OCI-LY3 (cell line): ENCODE data around the gene ACOXL.

Experiments
- H2AFZ ChIP-seq: fragments of 200-600, 300-600 bp; shearing (Covaris generic); 2 replicates; pipeline ENCODE4 v1.6.0; 2014; ENCODE audit warnings: antibody characterized with exemption, low read depth, low read length
- H3K27ac ChIP-seq: fragments of 200-600, 300-600 bp; sonication (generic); 2 replicates; pipeline ENCODE4 v1.5.1; 2014; ENCODE audit warnings: mild to moderate bottlenecking, low read length, moderate library complexity, mixed read lengths
- H3K27me3 ChIP-seq: fragments of 200-600, 300-600 bp; sonication (generic); 2 replicates; pipeline ENCODE4 v1.6.1; 2014; ENCODE audit warnings: low read depth, low read length, mixed read lengths
- H3K36me3 ChIP-seq: fragments of 200-600, 300-600 bp; sonication (generic); replicated peaks from 2 replicates; pipeline ENCODE3; 2014; ENCODE audit warnings: low read depth, low read length, mixed read lengths
- H3K4me1 ChIP-seq: fragments of 300-600, 200-600 bp; sonication (generic); 2 replicates; pipeline ENCODE4 v1.6.1; 2014; ENCODE audit warnings: low read length, mixed read lengths
- H3K4me2 ChIP-seq: fragments of 200-600, 300-600 bp; sonication (generic); 2 replicates; pipeline ENCODE4 v1.6.1; 2014; ENCODE audit warnings: low read length, mixed read lengths
- H3K4me3 ChIP-seq: fragments of 300-600, 200-600 bp; sonication (generic); 2 replicates; pipeline ENCODE4 v1.5.1; 2014; ENCODE audit warnings: antibody characterized with exemption, mild to moderate bottlenecking, low read length, moderate library complexity
- H3K79me2 ChIP-seq: fragments of 300-600, 200-600 bp; shearing (Covaris generic); 2 replicates; pipeline ENCODE4 v1.6.1; 2014; ENCODE audit warnings: mild to moderate bottlenecking, low read length, mixed read lengths
- H3K9ac ChIP-seq: fragments of 300-600, 200-600 bp; shearing (Covaris generic); 2 replicates; pipeline ENCODE4 v1.6.0; 2014; ENCODE audit warnings: mild to moderate bottlenecking, low read length, moderate library complexity
- H3K9me3 ChIP-seq: fragments of 200-600, 300-600 bp; shearing (Covaris generic); 2 replicates; pipeline ENCODE4 v1.6.1; 2014; ENCODE audit warnings: low read length, mixed read lengths; ENCODE audit not compliant: insufficient read depth
- H4K20me1 ChIP-seq: fragments of 200-600, 300-600 bp; sonication (generic); 2 replicates; pipeline ENCODE4 v1.6.1; 2016; ENCODE audit warnings: low read length, mixed read lengths; ENCODE audit not compliant: insufficient read depth
- EZH2phosphoT487 ChIP-seq: fragments of 200-600 bp; shearing (Covaris generic); IDR thresholded peaks from 2 replicates; pipeline ENCODE4 v1.6.1; 2018; ENCODE audit warnings: antibody characterized with exemption, mixed run types, low read depth
- TF ChIP-seq, protein P1 (sequence below): fragments of 200-600, 300-600 bp; sonication (generic); IDR thresholded peaks from 2 replicates; pipeline ENCODE4 v1.5.1; 2014; ENCODE audit warnings: antibody characterized with exemption, low read length, low read depth

ACOXL gene

DNA sequence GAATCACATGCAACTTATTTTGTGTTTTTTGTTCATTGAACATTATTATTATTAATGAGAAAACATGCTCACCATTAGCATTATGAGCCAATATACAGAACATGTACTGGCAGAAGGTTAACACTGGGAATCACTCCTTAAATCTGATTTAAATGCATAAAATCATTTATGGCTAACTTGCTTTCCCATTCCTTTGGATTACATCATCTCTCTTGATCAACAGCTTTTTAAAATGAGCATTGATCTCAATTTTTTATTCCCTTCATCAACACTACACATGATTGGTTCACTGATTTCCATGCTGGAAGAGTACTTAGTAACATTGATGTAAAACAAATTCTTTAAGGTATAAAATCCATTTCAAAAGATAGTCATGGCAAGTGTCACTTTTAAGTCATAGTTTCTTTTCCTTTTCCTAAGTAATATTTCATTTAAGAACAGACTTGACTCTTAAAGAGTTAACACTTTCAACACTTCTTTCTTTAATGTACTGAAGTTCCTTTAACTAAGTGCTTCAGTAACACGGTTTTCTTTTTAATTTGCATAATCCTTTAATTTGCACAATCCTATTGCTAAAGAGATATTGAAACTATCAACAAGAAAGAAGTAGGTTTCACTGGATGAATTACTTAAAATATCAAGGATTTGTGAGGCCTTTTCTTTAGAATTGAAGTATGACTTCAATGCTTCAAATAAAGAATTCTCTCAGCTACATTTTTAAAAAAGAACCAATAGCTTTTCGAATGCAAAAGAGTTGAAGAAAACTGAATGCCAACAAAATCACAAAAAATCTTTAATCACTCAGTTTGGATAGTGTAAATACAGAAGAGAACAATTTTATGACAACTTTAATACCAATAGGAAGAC lies 29.6 kb upstream of the ACOXL start:
- H3K36me3 ChIP-seq = no peaks in the 10 kb centered on the region

GRCh38 chr2:110707386-110707965 lies 24.9 kb upstream of the ACOXL start:
- Histone ChIP-seq H3K79me2 (no peaks in the 10 kb centered on the region), H3K27ac (no peak overlapping the region)

More for the DNA sequence above, 29.6 kb upstream of the ACOXL start:
- peaks cover 37% of the 10 kb centered on the region for H3K27me3 ChIP-seq
- H2AFZ ChIP-seq = no peak overlapping the region
- TF ChIP-seq, protein P1, sequence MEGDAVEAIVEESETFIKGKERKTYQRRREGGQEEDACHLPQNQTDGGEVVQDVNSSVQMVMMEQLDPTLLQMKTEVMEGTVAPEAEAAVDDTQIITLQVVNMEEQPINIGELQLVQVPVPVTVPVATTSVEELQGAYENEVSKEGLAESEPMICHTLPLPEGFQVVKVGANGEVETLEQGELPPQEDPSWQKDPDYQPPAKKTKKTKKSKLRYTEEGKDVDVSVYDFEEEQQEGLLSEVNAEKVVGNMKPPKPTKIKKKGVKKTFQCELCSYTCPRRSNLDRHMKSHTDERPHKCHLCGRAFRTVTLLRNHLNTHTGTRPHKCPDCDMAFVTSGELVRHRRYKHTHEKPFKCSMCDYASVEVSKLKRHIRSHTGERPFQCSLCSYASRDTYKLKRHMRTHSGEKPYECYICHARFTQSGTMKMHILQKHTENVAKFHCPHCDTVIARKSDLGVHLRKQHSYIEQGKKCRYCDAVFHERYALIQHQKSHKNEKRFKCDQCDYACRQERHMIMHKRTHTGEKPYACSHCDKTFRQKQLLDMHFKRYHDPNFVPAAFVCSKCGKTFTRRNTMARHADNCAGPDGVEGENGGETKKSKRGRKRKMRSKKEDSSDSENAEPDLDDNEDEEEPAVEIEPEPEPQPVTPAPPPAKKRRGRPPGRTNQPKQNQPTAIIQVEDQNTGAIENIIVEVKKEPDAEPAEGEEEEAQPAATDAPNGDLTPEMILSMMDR = no peak
- no peak for TF ChIP-seq EZH2phosphoT487
- no peaks in the 10 kb centered on the region for H3K4me1 ChIP-seq
- H3K79me2 ChIP-seq = no peaks in the 10 kb centered on the region
- no peak overlapping the region for H3K4me2 ChIP-seq
- no peak overlapping the region for H3K4me3 ChIP-seq
- H3K27ac ChIP-seq = no peak overlapping the region
- no peaks in the 10 kb centered on the region for H4K20me1 ChIP-seq
- H3K9ac ChIP-seq = no peak overlapping the region
- H3K9me3 ChIP-seq = no peaks in the 10 kb centered on the region

DNA sequence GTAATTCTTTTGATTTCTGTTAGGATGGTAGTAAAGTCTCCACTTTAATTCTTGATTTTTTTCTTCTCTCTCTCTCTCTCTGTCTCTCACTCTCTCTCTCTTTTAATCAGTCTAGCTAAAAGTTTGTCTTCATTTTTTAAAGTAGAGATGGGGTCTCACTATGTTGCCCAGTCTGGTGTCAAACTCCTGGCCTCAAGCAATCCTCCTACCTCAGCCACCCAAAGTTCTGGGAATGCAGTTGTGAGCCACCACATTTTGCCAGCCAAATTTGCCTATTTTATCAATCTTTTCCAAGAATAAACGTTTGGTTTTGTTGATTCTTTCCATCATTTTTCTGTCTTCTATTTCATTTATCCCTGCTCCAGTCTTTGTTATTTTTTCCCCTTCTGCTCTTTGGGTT lies 23.9 kb upstream of the ACOXL start:
- H3K4me2 ChIP-seq = no peak overlapping the region
- H3K27me3 ChIP-seq = peaks cover 62% of the 10 kb centered on the region
- no peak overlapping the region for H3K9ac ChIP-seq
- H3K9me3 ChIP-seq = no peaks in the 10 kb centered on the region
- H3K4me3 ChIP-seq = no peak overlapping the region
- TF ChIP-seq, protein P1 = no peak
- TF ChIP-seq EZH2phosphoT487 = no peak
- H4K20me1 ChIP-seq = no peaks in the 10 kb centered on the region
- no peak overlapping the region for H2AFZ ChIP-seq
- H3K27ac ChIP-seq = no peak overlapping the region
- no peaks in the 10 kb centered on the region for H3K79me2 ChIP-seq
- H3K36me3 ChIP-seq = no peaks in the 10 kb centered on the region
- H3K4me1 ChIP-seq = no peaks in the 10 kb centered on the region

More at GRCh38 chr2:110707386-110707965, 24.9 kb upstream of the ACOXL start:
- TF ChIP-seq, protein P1 = no peak
- no peak for TF ChIP-seq EZH2phosphoT487
- Histone ChIP-seq H3K36me3 (no peaks in the 10 kb centered on the region), H3K27me3 (peaks cover 60% of the 10 kb centered on the region), H4K20me1 (no peaks in the 10 kb centered on the region), H3K4me1 (no peaks in the 10 kb centered on the region), H3K4me3 (no peak overlapping the region), H3K9me3 (no peaks in the 10 kb centered on the region), H2AFZ (no peak overlapping the region), H3K9ac (no peak overlapping the region), H3K4me2 (no peak overlapping the region)

DNA sequence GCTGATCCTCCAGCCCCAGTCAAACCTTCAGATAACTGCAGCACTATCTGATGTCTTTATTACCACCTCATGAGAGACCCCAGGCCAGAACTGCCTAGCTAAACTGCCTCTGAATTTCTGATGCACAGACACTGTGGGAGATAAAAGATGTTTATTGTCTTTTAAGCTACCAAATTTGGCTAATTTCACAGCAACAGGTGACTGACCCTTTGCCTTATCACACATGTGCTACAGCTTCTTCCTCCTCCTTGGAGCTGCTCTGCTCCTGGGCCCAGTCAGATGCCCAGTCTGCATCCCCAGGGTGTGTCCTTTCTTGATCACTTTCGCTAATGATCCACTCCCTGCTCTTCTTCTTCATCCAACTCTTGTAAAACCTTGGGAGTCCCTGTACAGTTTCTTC lies 19.6 kb upstream of the ACOXL start:
- Histone ChIP-seq H3K79me2 (no peaks in the 10 kb centered on the region), H3K9ac (no peak overlapping the region), H2AFZ (no peak overlapping the region), H3K36me3 (no peaks in the 10 kb centered on the region), H3K4me2 (no peak overlapping the region), H3K4me3 (no peak overlapping the region), H3K27ac (no peak overlapping the region), H3K9me3 (no peaks in the 10 kb centered on the region), H3K27me3 (peaks cover 72% of the 10 kb centered on the region), H4K20me1 (no peaks in the 10 kb centered on the region), H3K4me1 (no peaks in the 10 kb centered on the region)
- TF ChIP-seq, protein P1 = no peak
- TF ChIP-seq EZH2phosphoT487 = no peak
